ENCODE results near the gene TRAK2. TPM values are rescaled to one million over a fixed set of nuclear protein-coding genes. Genes with fewer than 3 reads are reported as not detected.
A peak's percentile ranks its signal among the peaks of the same experiment; 100 is the strongest.

Gene TRAK2, protein sequence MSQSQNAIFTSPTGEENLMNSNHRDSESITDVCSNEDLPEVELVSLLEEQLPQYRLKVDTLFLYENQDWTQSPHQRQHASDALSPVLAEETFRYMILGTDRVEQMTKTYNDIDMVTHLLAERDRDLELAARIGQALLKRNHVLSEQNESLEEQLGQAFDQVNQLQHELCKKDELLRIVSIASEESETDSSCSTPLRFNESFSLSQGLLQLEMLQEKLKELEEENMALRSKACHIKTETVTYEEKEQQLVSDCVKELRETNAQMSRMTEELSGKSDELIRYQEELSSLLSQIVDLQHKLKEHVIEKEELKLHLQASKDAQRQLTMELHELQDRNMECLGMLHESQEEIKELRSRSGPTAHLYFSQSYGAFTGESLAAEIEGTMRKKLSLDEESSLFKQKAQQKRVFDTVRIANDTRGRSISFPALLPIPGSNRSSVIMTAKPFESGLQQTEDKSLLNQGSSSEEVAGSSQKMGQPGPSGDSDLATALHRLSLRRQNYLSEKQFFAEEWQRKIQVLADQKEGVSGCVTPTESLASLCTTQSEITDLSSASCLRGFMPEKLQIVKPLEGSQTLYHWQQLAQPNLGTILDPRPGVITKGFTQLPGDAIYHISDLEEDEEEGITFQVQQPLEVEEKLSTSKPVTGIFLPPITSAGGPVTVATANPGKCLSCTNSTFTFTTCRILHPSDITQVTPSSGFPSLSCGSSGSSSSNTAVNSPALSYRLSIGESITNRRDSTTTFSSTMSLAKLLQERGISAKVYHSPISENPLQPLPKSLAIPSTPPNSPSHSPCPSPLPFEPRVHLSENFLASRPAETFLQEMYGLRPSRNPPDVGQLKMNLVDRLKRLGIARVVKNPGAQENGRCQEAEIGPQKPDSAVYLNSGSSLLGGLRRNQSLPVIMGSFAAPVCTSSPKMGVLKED
- total RNA-seq, result 35.7 and 38.5 TPM in 2 replicates
- polyA plus RNA-seq, result 9.1 and 9.7 TPM in 2 replicates
- 10.7 and 11.1 TPM in 2 replicates for polyA plus RNA-seq (2011; cell fraction: cytosol; rRNA removed)
- polyA plus RNA-seq (2011; cell fraction: nucleus; rRNA removed), result 14.3 and 15.1 TPM in 2 replicates
- 15.9 and 23.1 TPM in 2 replicates for polyA plus RNA-seq (2012)
- polyA minus RNA-seq, result 35.1 and 36.8 TPM in 2 replicates
- polyA minus RNA-seq (2011; cell fraction: cytosol; rRNA and poly(A)+ RNA removed), result 10.1 TPM
- polyA minus RNA-seq (2011; cell fraction: nucleus; rRNA and poly(A)+ RNA removed), result 24.1 and 27.3 TPM in 2 replicates
- percentile 80 among the genes with signal in this experiment for Bru-seq, nascent RNA
- BruChase-seq, experiment 1, labeled RNA remaining after a 6-hour chase, result percentile 82 among the genes with signal in this experiment
- BruChase-seq, experiment 2, labeled RNA remaining after a 2-hour chase, result percentile 74 among the genes with signal in this experiment
- long read RNA-seq, full-length matches to known transcripts, result 16 of 40 reads
- long read RNA-seq, partial matches to known transcripts, result 3 of 40 reads
- long read RNA-seq, other reads (novel, unspliced or antisense), result 21 of 40 reads

DNA sequence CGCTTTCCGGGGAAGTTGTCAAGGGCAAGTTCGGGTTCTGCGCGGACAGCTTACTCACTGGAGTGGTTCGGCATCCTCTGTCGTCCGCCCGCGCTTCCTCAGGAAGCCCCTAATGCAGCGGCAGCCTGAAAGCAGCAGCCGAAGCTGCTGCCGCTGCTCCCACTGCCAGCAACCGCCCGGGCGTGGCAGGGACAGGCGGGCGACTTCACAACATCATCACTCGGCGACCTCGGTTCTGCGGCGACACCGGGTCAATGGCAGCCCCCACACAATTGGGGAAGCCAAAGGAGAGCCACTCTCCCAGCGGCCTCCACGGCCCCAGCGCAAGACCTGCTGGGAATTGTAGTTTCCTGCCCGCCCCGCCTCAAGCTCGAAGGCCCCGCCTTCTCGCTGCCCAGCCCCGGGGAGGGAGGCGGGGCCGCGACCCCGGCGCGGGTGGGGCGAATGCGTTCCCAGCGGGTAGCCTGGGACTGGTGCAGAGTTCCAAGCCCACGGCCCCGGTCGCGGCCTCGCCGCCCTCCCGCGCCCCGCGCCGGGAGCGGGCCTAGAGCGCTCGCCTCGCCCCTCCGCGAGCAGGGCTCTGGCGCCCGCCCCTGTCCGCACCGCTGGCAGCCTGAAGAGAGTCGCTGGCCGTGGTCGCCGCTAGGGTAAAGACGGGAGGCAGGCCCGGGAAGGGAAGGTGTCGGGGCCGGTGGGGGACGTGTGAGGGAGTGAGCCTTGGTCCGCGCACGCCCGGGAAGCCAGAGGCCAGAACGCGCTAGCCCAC is at the start of gene TRAK2, which contains the start of gene STRADB:
Gene TRAK2 (minus strand): TSS at position 167 of the 766 bp plus-strand sequence. CDS start 30,951 bp downstream, outside the sequence.
Gene STRADB (plus strand): TSS at position 449 of the 766 bp plus-strand sequence. CDS start 3,101 bp downstream, outside the sequence.
- Histone ChIP-seq H3K4me1 (ENCODE audit: control insufficient read depth, extremely low read depth, insufficient read depth, low read length) (peaks cover 7% of the 10 kb centered on the region), H3K27me3 (ENCODE audit: control insufficient read depth in 2 of 2, insufficient read depth in 2 of 2, low read length in 2 of 2) (no peaks in the 10 kb centered on the region), H3K9ac (replicated peaks; ENCODE audit: extremely low read depth, insufficient read depth, low read length) (peak within 1 kb of the TSS; percentile 71), H3K36me3 (ENCODE audit: control insufficient read depth in 2 of 2, extremely low read depth in 1 of 2, insufficient read depth in 2 of 2, low read length in 2 of 2) (no peaks in the 10 kb centered on the region), H2AFZ (ENCODE audit: low read depth, low read length) (peak within 1 kb of the TSS; percentile 88), H3K4me3 (replicated peaks in 1 of 3; ENCODE audit: insufficient read depth in 1 of 3, low read depth in 1 of 3, low read length in 3 of 3) (peak within 1 kb of the TSS; percentile 86 to 91 (median 90)), H3K79me2 (ENCODE audit: control insufficient read depth, insufficient read depth, low read length) (peaks cover 14% of the 10 kb centered on the region), H3K9me3 (replicated peaks; ENCODE audit: control insufficient read depth, insufficient read depth, low read length) (no peaks in the 10 kb centered on the region), H3K4me2 (ENCODE audit: insufficient read depth, low read length) (peak within 1 kb of the TSS; percentile 86), H3K9me1 (replicated peaks; ENCODE audit: control insufficient read depth, extremely low read depth, insufficient read depth, low read length) (no peaks in the 10 kb centered on the region), H3K27ac (ENCODE audit: insufficient read depth, low read depth, low read length) (peak within 1 kb of the TSS; percentile 62), H4K20me1 (replicated peaks; ENCODE audit: control insufficient read depth, extremely low read depth, insufficient read depth, low read length) (no peaks in the 10 kb centered on the region)
- no TSS peak for BruUV-seq (replicated peaks)
- peak; percentile 88 for FAIRE-seq
- ChIA-PET CTCF (interaction anchor here (0.6 to 2.7 kb wide), 20 partner anchors 10 to 727 kb away, joined by 3 to 21 read pairs (median 4); partner anchors contain the start of gene CASP10), POLR2A (interaction anchor here (0.5 to 1.0 kb wide), 3 partner anchors 183 to 526 kb away, joined by 3 read pairs; no protein-coding TSS in a partner anchor)
- dilution Hi-C loops (cut with MboI; ENCODE audit: extremely low pct_ligation_motif_present, low sequenced_read_pairs), result no loop called here
- peak; percentile 95 for DNase-seq (ENCODE audit: low read depth, low spot score)
- intact Hi-C loops (cut with micrococcal nuclease), result loop anchor here (1.0 to 5.0 kb wide), 11 partner anchors 19 to 329 kb away; partner anchors contain the start of genes ALS2, MPP4 and TMEM237
- no peak for TF ChIP-seq FOS (IDR thresholded peaks at IDR 0.05; ENCODE audit: borderline replicate concordance, insufficient read depth, low read length)
- no peak for TF ChIP-seq GATA2 (IDR thresholded peaks at IDR 0.05; ENCODE audit: insufficient read depth, insufficient read length, low read depth, low read length)
- TF ChIP-seq, protein P1, sequence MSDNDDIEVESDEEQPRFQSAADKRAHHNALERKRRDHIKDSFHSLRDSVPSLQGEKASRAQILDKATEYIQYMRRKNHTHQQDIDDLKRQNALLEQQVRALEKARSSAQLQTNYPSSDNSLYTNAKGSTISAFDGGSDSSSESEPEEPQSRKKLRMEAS (IDR thresholded peaks at IDR 0.05; ENCODE audit: insufficient read depth, insufficient read length), result no peak
- TF ChIP-seq, protein P2, sequence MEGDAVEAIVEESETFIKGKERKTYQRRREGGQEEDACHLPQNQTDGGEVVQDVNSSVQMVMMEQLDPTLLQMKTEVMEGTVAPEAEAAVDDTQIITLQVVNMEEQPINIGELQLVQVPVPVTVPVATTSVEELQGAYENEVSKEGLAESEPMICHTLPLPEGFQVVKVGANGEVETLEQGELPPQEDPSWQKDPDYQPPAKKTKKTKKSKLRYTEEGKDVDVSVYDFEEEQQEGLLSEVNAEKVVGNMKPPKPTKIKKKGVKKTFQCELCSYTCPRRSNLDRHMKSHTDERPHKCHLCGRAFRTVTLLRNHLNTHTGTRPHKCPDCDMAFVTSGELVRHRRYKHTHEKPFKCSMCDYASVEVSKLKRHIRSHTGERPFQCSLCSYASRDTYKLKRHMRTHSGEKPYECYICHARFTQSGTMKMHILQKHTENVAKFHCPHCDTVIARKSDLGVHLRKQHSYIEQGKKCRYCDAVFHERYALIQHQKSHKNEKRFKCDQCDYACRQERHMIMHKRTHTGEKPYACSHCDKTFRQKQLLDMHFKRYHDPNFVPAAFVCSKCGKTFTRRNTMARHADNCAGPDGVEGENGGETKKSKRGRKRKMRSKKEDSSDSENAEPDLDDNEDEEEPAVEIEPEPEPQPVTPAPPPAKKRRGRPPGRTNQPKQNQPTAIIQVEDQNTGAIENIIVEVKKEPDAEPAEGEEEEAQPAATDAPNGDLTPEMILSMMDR (IDR thresholded peaks at IDR 0.05; ENCODE audit: extremely low read depth in 1 of 2, insufficient read depth in 1 of 2, low read depth in 1 of 2, low read length in 2 of 2), result peak in 1 of 2 donors; percentile 47
- no peak for TF ChIP-seq JUN (IDR thresholded peaks at IDR 0.05; ENCODE audit: borderline replicate concordance, insufficient read depth, insufficient read length, low read depth)
- peak; percentile 78 for TF ChIP-seq POLR2AphosphoS5 (IDR thresholded peaks at IDR 0.05; ENCODE audit: insufficient read depth, low read depth, low read length)
- TF ChIP-seq POLR2A (IDR thresholded peaks at IDR 0.05; ENCODE audit: low read depth, low read length), result peak; percentile 85
- no peak for TF ChIP-seq MYC (IDR thresholded peaks at IDR 0.05; ENCODE audit: low read depth, low read length)

Data from endothelial cell of umbilical vein (primary cell).